ENCODE data around the gene SDHB. TPM values are rescaled to one million over a fixed set of nuclear protein-coding genes. Genes with fewer than 3 reads are reported as not detected.
A peak's percentile ranks its signal among the peaks of the same experiment; 100 is the strongest.

The SDHB gene
- total and polyA plus RNA-seq, 4 donors: 55.1 to 130 (median 71.7) TPM

- Histone ChIP-seq H3K27me3 (ENCODE audit: control insufficient read depth in 1 of 2, insufficient read depth in 2 of 2, low read length in 1 of 2) (no peaks in the 10 kb centered on the region), H3K27ac (ENCODE audit: low read depth in 1 of 2, low read length in 2 of 2) (no peak overlapping the region), H3K9me3 (ENCODE audit: control insufficient read depth, low read length) (peaks cover 4% of the 10 kb centered on the region), H3K4me3 (ENCODE audit: low read length in 2 of 2) (no peak overlapping the region), H3K36me3 (ENCODE audit: control insufficient read depth in 1 of 2, insufficient read depth in 2 of 2, low read length in 1 of 2) (no peaks in the 10 kb centered on the region), H3K4me1 (ENCODE audit: control insufficient read depth in 1 of 2, insufficient read depth in 2 of 2, low read length in 2 of 2) (no peaks in the 10 kb centered on the region)
- WGBS, 2 donors: 81 to 82% methylated on average over 4 of the region's 4 CpGs
- ATAC-seq (ENCODE audit: low FRiP score): no peak
- intact Hi-C loops (cut with DNase I): no loop called here
- no peak for DNase-seq
Measured at GRCh38 chr1:17080880-17081279, 27.0 kb upstream of the SDHB start.

GRCh38 chr1:17080085-17080759 lies 26.4 kb upstream of the SDHB start:
- intact Hi-C loops (cut with DNase I): no loop called here
- no peaks in the 10 kb centered on the region for H3K36me3 ChIP-seq (ENCODE audit: control insufficient read depth in 1 of 2, insufficient read depth in 2 of 2, low read length in 1 of 2)
- WGBS, 2 donors: 87 to 89% methylated on average over 8 of the region's 8 CpGs

DNA sequence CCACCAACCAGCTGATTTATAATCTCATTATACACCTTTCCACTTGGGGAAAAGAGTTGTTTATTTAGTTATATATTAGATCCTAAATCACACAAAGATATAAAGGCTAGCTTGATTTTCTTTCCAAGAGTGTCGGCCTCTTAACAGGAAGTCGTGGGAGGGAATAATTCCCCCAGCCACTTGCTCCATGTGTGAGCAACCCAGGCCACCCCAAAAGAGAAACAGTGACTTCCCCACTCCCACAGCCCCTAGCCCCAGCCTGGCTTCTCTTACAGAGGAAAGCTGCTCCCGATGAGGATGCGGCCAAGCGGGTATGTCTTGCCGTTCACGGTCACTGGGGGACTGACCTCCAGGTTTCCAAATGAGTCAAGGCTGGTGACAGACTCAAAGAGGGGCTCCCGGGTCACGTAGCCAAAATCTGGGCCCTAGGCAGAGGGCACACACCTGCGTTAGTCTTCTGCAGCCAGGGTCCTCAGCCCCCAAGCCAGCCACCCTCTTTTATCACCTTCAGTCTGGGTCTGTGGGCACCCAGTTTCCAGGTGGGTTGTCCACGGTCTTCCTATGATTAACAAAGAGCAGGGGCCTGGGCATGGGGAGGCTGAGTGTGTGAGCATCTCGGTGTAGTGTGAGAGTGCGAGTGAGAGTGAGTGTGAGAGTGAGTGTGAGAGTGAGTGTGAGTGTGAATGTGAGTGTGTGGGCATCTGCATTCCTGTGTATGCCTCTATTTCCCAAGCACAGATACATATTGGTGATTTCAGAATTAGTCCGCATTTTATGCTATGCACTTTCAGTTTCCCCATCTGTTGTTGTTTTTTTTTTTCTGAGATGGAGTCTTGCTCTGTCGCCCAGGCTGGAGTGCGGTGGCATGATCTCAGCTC lies 25.4 kb upstream of the SDHB start:
- ATAC-seq (ENCODE audit: low FRiP score) (no peak), DNase-seq (no peak)
- Histone ChIP-seq H3K4me1 (ENCODE audit: control insufficient read depth in 1 of 2, insufficient read depth in 2 of 2, low read length in 2 of 2) (no peaks in the 10 kb centered on the region), H3K27ac (ENCODE audit: low read depth in 1 of 2, low read length in 2 of 2) (no peak overlapping the region), H3K4me3 (ENCODE audit: low read length in 2 of 2) (no peak overlapping the region), H3K9me3 (ENCODE audit: control insufficient read depth, low read length) (peaks cover 4% of the 10 kb centered on the region), H3K27me3 (ENCODE audit: control insufficient read depth in 1 of 2, insufficient read depth in 2 of 2, low read length in 1 of 2) (no peaks in the 10 kb centered on the region), H3K36me3 (ENCODE audit: control insufficient read depth in 1 of 2, insufficient read depth in 2 of 2, low read length in 1 of 2) (no peaks in the 10 kb centered on the region)
- WGBS, 2 donors: 85 to 86% methylated on average over 16 of the region's 16 CpGs
- intact Hi-C loops (cut with DNase I): no loop called here

More at GRCh38 chr1:17080085-17080759, 26.4 kb upstream of the SDHB start:
- peaks cover 4% of the 10 kb centered on the region for H3K9me3 ChIP-seq (ENCODE audit: control insufficient read depth, low read length)
- ATAC-seq (ENCODE audit: low FRiP score) (no peak), DNase-seq (no peak)
- H3K27ac ChIP-seq (ENCODE audit: low read depth in 1 of 2, low read length in 2 of 2): no peak overlapping the region
- no peaks in the 10 kb centered on the region for H3K27me3 ChIP-seq (ENCODE audit: control insufficient read depth in 1 of 2, insufficient read depth in 2 of 2, low read length in 1 of 2)
- no peak overlapping the region for H3K4me3 ChIP-seq (ENCODE audit: low read length in 2 of 2)
- H3K4me1 ChIP-seq (ENCODE audit: control insufficient read depth in 1 of 2, insufficient read depth in 2 of 2, low read length in 2 of 2): no peaks in the 10 kb centered on the region

- no peaks in the 10 kb centered on the region for H3K27me3 ChIP-seq (ENCODE audit: control insufficient read depth in 1 of 2, insufficient read depth in 2 of 2, low read length in 1 of 2)
- no peak overlapping the region for H3K4me3 ChIP-seq (ENCODE audit: low read length in 2 of 2)
- H3K9me3 ChIP-seq (ENCODE audit: control insufficient read depth, low read length): peaks cover 4% of the 10 kb centered on the region
- H3K36me3 ChIP-seq (ENCODE audit: control insufficient read depth in 1 of 2, insufficient read depth in 2 of 2, low read length in 1 of 2): no peaks in the 10 kb centered on the region
- WGBS, 2 donors: 73 to 75% methylated on average over 17 of the region's 17 CpGs
- DNase-seq (no peak), ATAC-seq (ENCODE audit: low FRiP score) (no peak)
- intact Hi-C loops (cut with DNase I): no loop called here
- H3K4me1 ChIP-seq (ENCODE audit: control insufficient read depth in 1 of 2, insufficient read depth in 2 of 2, low read length in 2 of 2): no peaks in the 10 kb centered on the region
- no peak overlapping the region for H3K27ac ChIP-seq (ENCODE audit: low read depth in 1 of 2, low read length in 2 of 2)
Measured at GRCh38 chr1:17075470-17076255, 21.8 kb upstream of the SDHB start.

DNA sequence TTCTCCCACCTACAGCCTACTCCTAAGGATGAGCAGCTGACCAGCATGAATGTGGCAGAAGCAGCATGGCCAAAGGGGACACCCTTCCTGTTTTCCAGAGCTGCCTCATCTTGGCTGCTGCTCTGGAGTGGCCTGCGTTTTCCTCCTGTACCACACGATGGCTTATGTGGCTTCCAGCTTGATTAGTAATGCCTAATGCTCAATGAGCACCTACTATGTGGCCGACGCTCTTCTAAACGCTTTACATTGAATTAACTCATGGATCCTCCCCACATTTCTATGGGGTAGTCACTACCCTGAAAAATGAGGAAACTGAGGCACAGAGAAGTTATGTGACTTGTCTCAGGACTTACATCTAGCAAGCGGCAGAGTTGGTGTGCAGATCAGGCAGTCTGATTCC lies 18.0 kb upstream of the SDHB start:
- Histone ChIP-seq H3K4me1 (ENCODE audit: control insufficient read depth in 1 of 2, insufficient read depth in 2 of 2, low read length in 2 of 2) (no peaks in the 10 kb centered on the region), H3K27me3 (ENCODE audit: control insufficient read depth in 1 of 2, insufficient read depth in 2 of 2, low read length in 1 of 2) (no peaks in the 10 kb centered on the region), H3K4me3 (ENCODE audit: low read length in 2 of 2) (no peak overlapping the region), H3K9me3 (ENCODE audit: control insufficient read depth, low read length) (no peaks in the 10 kb centered on the region), H3K27ac (ENCODE audit: low read depth in 1 of 2, low read length in 2 of 2) (no peak overlapping the region), H3K36me3 (ENCODE audit: control insufficient read depth in 1 of 2, insufficient read depth in 2 of 2, low read length in 1 of 2) (no peaks in the 10 kb centered on the region)
- intact Hi-C loops (cut with DNase I): no loop called here
- DNase-seq (no peak), ATAC-seq (ENCODE audit: low FRiP score) (no peak)
- WGBS, 2 donors: 80 to 82% methylated on average over 6 of the region's 6 CpGs

- Histone ChIP-seq H3K36me3 (ENCODE audit: control insufficient read depth in 1 of 2, insufficient read depth in 2 of 2, low read length in 1 of 2) (no peaks in the 10 kb centered on the region), H3K4me1 (ENCODE audit: control insufficient read depth in 1 of 2, insufficient read depth in 2 of 2, low read length in 2 of 2) (no peaks in the 10 kb centered on the region), H3K9me3 (ENCODE audit: control insufficient read depth, low read length) (peaks cover 1% of the 10 kb centered on the region), H3K4me3 (ENCODE audit: low read length in 2 of 2) (no peak overlapping the region), H3K27ac (ENCODE audit: low read depth in 1 of 2, low read length in 2 of 2) (no peak overlapping the region), H3K27me3 (ENCODE audit: control insufficient read depth in 1 of 2, insufficient read depth in 2 of 2, low read length in 1 of 2) (no peaks in the 10 kb centered on the region)
- intact Hi-C loops (cut with DNase I): no loop called here
- ATAC-seq (ENCODE audit: low FRiP score) (peak; percentile 29), DNase-seq (no peak)
- WGBS, 2 donors: 78% methylated on average over 10 of the region's 10 CpGs
Measured at GRCh38 chr1:17070163-17070525, 16.3 kb upstream of the SDHB start.

- DNase-seq (no peak), ATAC-seq (ENCODE audit: low FRiP score) (no peak)
- 91 to 93% methylated on average over 6 of the region's 6 CpGs for WGBS, 2 donors
- H3K4me1 ChIP-seq (ENCODE audit: control insufficient read depth in 1 of 2, insufficient read depth in 2 of 2, low read length in 2 of 2): no peaks in the 10 kb centered on the region
- intact Hi-C loops (cut with DNase I): no loop called here
- H3K27ac ChIP-seq (ENCODE audit: low read depth in 1 of 2, low read length in 2 of 2): no peak overlapping the region
- H3K9me3 ChIP-seq (ENCODE audit: control insufficient read depth, low read length): peaks cover 1% of the 10 kb centered on the region
- no peaks in the 10 kb centered on the region for H3K36me3 ChIP-seq (ENCODE audit: control insufficient read depth in 1 of 2, insufficient read depth in 2 of 2, low read length in 1 of 2)
- no peaks in the 10 kb centered on the region for H3K27me3 ChIP-seq (ENCODE audit: control insufficient read depth in 1 of 2, insufficient read depth in 2 of 2, low read length in 1 of 2)
- no peak overlapping the region for H3K4me3 ChIP-seq (ENCODE audit: low read length in 2 of 2)
Measured at GRCh38 chr1:17069452-17070162, 15.8 kb upstream of the SDHB start.

DNA sequence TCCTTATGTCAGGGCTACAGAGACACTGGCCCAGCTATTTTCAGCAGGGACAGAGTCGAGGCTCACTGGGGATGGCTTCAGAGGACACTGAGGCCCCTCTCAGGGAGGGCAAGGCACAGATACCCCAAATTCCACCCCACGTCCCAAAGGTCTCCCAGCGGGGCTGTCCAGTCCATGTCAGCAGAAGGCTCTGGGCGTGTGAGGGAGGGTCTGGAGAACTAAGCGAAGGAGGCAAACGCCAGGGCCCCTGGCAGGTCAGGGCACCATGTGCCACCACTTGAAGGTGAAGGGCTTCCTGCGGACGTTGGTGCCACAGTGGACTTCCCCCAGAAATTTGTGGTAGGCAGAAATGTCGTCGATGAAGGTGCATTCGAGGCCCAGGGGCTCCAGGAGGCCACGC lies 15.0 kb upstream of the SDHB start:
- Histone ChIP-seq H3K27ac (ENCODE audit: low read depth in 1 of 2, low read length in 2 of 2) (no peak overlapping the region), H3K4me1 (ENCODE audit: control insufficient read depth in 1 of 2, insufficient read depth in 2 of 2, low read length in 2 of 2) (no peaks in the 10 kb centered on the region), H3K4me3 (ENCODE audit: low read length in 2 of 2) (no peak overlapping the region), H3K36me3 (ENCODE audit: control insufficient read depth in 1 of 2, insufficient read depth in 2 of 2, low read length in 1 of 2) (no peaks in the 10 kb centered on the region), H3K27me3 (ENCODE audit: control insufficient read depth in 1 of 2, insufficient read depth in 2 of 2, low read length in 1 of 2) (no peaks in the 10 kb centered on the region), H3K9me3 (ENCODE audit: control insufficient read depth, low read length) (peaks cover 1% of the 10 kb centered on the region)
- peak in 1 of 2 donors; percentile 51 for DNase-seq
- intact Hi-C loops (cut with DNase I): no loop called here
- ATAC-seq (ENCODE audit: low FRiP score): no peak
- 79 to 82% methylated on average over 12 of the region's 12 CpGs for WGBS, 2 donors
